ENCODE data around the gene CDO1.

CDO1 gene

GRCh38 chr5:115847290-115847689, 30.8 kb upstream of the CDO1 start:
- H3K27me3 ChIP-seq (ENCODE audit: control insufficient read depth, insufficient read depth, low read length) = no peaks in the 10 kb centered on the region

GRCh38 chr5:115844321-115844817, 27.9 kb upstream of the CDO1 start:
- no peak for TF ChIP-seq CTCF (IDR thresholded peaks at IDR 0.05)
- Histone ChIP-seq H3K4me2 (ENCODE audit: low read length) (no peak overlapping the region), H3K27me3 (ENCODE audit: control insufficient read depth, insufficient read depth, low read length) (no peaks in the 10 kb centered on the region), H3K4me3 (ENCODE audit: low read depth, low read length) (no peak overlapping the region), H2AFZ (no peak overlapping the region), H3K4me1 (no peaks in the 10 kb centered on the region), H3K27ac (no peak overlapping the region), H3K79me2 (peaks cover 26% of the 10 kb centered on the region), H3K9me3 (ENCODE audit: control insufficient read depth, low read length) (no peaks in the 10 kb centered on the region), H3K9ac (no peak overlapping the region), H3K36me3 (ENCODE audit: control insufficient read depth, insufficient read depth, low read length) (no peaks in the 10 kb centered on the region)

More at GRCh38 chr5:115847290-115847689, 30.8 kb upstream of the CDO1 start:
- no peak overlapping the region for H3K4me3 ChIP-seq (ENCODE audit: low read depth, low read length)
- no peak overlapping the region for H2AFZ ChIP-seq
- H3K4me1 ChIP-seq = peaks cover 6% of the 10 kb centered on the region
- H3K36me3 ChIP-seq (ENCODE audit: control insufficient read depth, insufficient read depth, low read length) = no peaks in the 10 kb centered on the region
- H3K9me3 ChIP-seq (ENCODE audit: control insufficient read depth, low read length) = no peaks in the 10 kb centered on the region
- H3K4me2 ChIP-seq (ENCODE audit: low read length) = no peak overlapping the region
- no peak overlapping the region for H3K9ac ChIP-seq
- no peak overlapping the region for H3K27ac ChIP-seq
- TF ChIP-seq CTCF (IDR thresholded peaks at IDR 0.05) = no peak
- H3K79me2 ChIP-seq = peaks cover 27% of the 10 kb centered on the region

GRCh38 chr5:115843444-115844130, 27.1 kb upstream of the CDO1 start:
- Histone ChIP-seq H3K27ac (no peak overlapping the region), H3K4me3 (ENCODE audit: low read depth, low read length) (no peak overlapping the region), H3K9ac (no peak overlapping the region)

GRCh38 chr5:115842952-115843351, 26.5 kb upstream of the CDO1 start:
- Histone ChIP-seq H3K79me2 (peaks cover 22% of the 10 kb centered on the region), H3K27ac (no peak overlapping the region), H3K36me3 (ENCODE audit: control insufficient read depth, insufficient read depth, low read length) (no peaks in the 10 kb centered on the region), H3K27me3 (ENCODE audit: control insufficient read depth, insufficient read depth, low read length) (no peaks in the 10 kb centered on the region), H3K9me3 (ENCODE audit: control insufficient read depth, low read length) (no peaks in the 10 kb centered on the region), H3K4me3 (ENCODE audit: low read depth, low read length) (peak overlapping the region; percentile 92), H3K9ac (no peak overlapping the region), H2AFZ (peak overlapping the region; percentile 93), H3K4me2 (ENCODE audit: low read length) (peak overlapping the region; percentile 85), H3K4me1 (no peaks in the 10 kb centered on the region)
- TF ChIP-seq CTCF (IDR thresholded peaks at IDR 0.05) = no peak

More at GRCh38 chr5:115843444-115844130, 27.1 kb upstream of the CDO1 start:
- Histone ChIP-seq H2AFZ (no peak overlapping the region), H3K9me3 (ENCODE audit: control insufficient read depth, low read length) (no peaks in the 10 kb centered on the region), H3K79me2 (peaks cover 21% of the 10 kb centered on the region), H3K36me3 (ENCODE audit: control insufficient read depth, insufficient read depth, low read length) (no peaks in the 10 kb centered on the region), H3K4me1 (no peaks in the 10 kb centered on the region), H3K27me3 (ENCODE audit: control insufficient read depth, insufficient read depth, low read length) (no peaks in the 10 kb centered on the region), H3K4me2 (ENCODE audit: low read length) (peak overlapping the region; percentile 85)
- no peak for TF ChIP-seq CTCF (IDR thresholded peaks at IDR 0.05)

Data from parathyroid adenoma (tissue), 2 donors.